GM18520 (cell line): ENCODE data around the gene MTRF1L.
"Not testable (repeated sequence)": the region's sequence is repeated elsewhere in the genome, so short reads cannot be mapped to it uniquely, and the experiment has no call there.

Experiments used
- ATAC-seq: cut with Tn5 transposase; IDR thresholded peaks from one replicate; pipeline ENCODE4 v1.9.1; 2021; ENCODE audit not compliant: unreplicated experiment

MTRF1L gene

GRCh38 chr6:152975204-152975915 lies 27.1 kb downstream of the MTRF1L start:
- ATAC-seq, result no peak

DNA sequence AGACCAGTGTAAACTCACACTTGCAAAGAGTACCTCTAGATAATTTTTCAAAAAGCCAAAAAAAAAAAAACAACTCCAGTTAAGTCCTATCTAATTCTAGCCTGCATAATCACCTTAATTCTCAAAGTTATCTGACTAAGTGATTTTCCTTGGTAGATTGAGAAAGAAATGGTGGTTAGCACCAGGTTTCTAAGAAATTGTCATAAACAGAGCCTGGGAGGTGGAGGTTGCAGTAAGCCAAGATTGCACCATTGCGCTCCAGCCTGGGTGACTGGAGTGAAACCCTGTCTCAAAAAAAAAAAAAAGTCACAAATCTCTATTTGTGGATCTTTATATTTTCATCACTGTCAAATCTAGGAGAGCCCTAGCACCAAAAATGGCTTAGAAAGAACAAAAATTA lies 28.6 kb downstream of the MTRF1L start:
- no peak for ATAC-seq

DNA sequence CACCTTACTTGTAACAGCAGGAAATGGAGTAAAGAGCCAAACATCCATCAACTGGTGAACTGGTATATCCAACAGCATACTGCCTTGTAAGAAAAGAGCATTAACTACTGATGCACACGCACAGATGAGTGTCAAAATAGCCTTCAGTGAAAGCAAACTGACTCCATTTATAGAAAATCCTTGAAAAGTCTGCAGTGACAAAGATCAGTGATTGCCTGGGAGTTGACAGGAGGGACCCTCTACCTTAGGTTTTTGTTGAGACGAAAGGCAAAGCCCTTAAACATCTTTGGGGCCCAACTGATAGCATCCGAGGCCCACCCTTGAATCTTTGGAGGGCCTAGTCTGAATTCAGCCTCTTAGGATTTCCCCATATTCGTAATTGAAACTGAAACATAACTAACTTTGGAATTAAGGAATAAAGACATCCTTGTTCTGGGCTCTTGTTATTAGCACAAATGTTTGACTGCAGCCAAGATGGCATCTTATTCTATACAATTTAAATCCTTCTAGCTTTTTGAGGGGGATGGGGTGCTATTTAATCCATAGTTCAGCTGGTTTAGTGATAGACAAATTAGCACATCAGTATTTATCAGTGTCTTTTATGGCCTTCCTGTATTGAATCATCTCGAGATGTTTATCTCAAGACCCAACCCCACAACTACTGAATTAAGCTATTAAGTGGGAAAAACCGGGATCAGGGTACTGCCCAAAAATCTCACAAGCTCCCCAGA lies 32.7 kb downstream of the MTRF1L start:
- no peak for ATAC-seq

- not testable (repeated sequence) for ATAC-seq
Observed at GRCh38 chr6:152966168-152966894, 36.2 kb downstream of the MTRF1L start.

DNA sequence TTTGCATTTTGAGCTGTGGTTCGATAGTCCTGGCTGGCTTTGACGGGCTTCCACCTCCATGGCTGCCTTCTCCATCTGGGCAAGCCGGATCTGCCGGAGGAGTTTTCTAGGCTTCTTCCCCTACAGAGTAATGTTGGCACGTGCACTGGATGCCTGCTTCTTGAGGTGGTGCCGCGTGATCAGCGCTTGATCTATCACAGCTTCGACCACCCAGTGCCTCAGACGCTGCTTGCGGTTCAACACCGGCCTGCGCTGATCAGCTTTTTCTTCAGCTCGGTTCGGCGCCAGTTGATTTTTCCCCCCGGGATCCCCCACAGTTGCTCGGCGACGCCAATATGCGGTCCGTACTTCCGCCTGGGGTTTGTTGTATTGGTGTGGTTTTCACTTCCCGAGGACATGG lies 43.2 kb downstream of the MTRF1L start:
- no peak for ATAC-seq

GRCh38 chr6:152957796-152958195 lies 44.7 kb downstream of the MTRF1L start:
- ATAC-seq, result no peak

DNA sequence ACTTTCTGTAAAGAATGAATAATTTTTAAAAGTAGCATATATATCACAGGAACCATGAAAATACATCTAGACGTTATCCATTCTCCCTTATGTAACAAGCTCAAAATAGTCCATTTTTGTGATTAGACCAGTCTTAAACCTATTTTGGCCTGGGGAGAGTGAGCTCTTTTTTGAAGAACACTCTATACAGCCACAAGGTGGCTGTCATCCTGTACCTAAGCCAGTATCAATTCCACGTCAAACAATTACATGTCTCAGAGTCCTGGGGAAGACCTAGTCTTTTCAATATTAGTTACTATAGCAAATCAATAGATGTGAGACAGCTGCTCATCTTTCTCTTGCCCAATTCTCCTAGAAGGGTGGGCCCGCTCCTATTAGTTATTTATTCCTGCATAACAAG lies 48.1 kb downstream of the MTRF1L start:
- ATAC-seq, result no peak

- ATAC-seq, result no peak
Observed at GRCh38 chr6:152952866-152953509, 49.5 kb downstream of the MTRF1L start.

DNA sequence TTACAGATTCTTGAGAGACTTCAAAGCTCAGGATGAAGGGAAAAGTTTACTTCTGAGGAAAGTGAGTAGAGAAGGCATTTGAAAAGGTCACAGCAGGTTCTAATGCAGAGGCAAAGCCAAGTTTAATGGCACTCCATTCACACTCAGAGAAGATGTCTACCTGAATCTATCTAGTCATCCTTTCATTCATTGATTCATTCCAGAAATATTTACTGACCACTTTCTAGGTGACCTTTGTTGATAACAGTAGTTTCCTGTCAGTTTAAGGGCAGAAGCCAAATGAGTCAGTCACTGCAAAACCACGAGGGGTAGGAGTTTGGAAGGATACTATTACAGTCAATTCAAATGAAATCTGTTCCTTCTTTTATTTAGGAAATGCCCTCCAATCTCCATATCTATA lies 50.5 kb downstream of the MTRF1L start:
- no peak for ATAC-seq

- no peak for ATAC-seq
Observed at GRCh38 chr6:152950240-152950639, 52.3 kb downstream of the MTRF1L start.

DNA sequence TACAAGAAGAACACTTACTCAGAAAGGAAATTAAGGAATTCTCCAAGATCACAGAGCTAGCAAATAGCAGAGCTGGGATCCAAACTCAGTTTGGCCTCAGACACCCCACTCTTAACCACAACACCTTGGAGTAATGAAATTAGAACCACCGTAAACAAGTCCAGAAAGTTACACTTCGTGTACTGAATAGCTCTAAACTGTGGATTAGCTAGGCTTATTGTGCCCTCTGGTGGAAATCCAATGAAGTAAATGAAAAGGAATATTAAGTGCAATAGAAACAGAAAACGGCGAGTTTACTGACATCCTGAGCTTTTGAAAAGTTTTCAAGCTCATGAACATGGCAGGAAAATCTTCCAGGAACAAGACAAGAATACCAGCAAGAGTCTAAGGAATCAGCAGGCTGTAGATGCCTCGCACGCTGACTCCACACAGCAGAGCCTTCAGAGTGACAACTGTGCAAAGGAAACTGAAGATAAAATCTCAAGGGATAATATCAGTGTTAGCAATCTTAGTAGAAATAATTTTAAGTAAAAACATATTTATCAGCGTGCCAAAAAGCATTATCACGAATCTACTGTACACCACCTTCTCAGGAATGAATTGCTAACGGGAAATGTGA lies 54.2 kb downstream of the MTRF1L start:
- no peak for ATAC-seq

- no peak for ATAC-seq
Observed at GRCh38 chr6:152946995-152947394, 55.5 kb downstream of the MTRF1L start.

- no peak for ATAC-seq
Observed at GRCh38 chr6:152946484-152946883, 56.0 kb downstream of the MTRF1L start.

- ATAC-seq, result no peak
Observed at GRCh38 chr6:152943260-152943897, 59.1 kb downstream of the MTRF1L start.

DNA sequence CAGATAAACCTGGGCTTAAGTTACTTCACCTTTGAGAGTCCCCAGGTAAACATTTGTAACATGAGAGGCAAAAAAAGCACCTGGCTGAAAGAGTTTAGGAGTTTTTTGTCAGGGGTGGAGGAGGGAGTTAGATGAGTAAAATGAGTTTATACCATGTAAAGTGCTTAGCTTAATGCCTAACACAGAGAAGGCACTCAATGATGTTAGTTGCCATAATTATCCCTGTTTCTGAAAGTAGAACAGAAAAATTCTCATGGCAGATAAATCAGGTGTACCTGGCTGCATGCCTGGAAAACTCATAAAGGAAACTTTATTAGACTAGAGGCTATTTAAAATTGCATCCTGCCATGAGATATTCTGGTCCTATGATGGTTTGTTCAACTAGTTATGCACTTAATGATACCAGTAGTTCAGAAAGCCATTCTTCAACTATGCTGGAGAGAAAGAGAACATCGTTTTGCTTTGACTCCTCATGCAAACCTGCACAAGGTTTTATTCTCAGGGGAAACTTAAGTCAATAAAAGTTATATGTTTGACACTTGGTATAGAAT lies 60.1 kb downstream of the MTRF1L start:
- ATAC-seq, result no peak

DNA sequence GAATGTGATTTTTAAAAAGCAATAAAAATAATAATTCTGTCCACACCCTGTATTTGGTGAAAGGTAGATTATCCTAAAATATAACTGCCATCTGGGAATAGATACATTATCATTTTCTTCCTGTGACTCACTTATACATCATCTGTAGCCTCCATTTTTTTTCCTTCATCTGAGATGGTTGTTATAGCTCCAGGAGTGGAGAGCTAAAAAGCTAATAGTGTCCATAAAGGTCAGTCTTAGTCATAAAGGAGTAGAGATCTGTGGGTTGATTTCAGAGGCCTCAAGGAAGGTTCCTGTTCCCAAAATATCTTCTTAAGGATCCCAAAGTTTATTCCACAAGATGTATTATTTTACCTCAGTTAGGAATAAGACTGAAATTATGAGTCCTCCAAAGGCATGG lies 60.8 kb downstream of the MTRF1L start:
- ATAC-seq, result no peak
